Smooth muscle cell (in vitro differentiated cells): ENCODE measurements around the gene TRIO. TPM values are rescaled to one million over a fixed set of nuclear protein-coding genes. Genes with fewer than 3 reads are reported as not detected.

Experiments
- DNase-seq: peaks from one replicate; lab custom pipeline; 2025; ENCODE audit not compliant: unreplicated experiment; lab: John Stamatoyannopoulos, UW
- H2AFZ ChIP-seq: fragments of 200-600 bp; sonication (generic); 2 replicates; pipeline ENCODE4 v1.6.0; 2016; ENCODE audit warnings: antibody characterized with exemption, low read depth, mild to moderate bottlenecking
- H3F3A ChIP-seq: fragments of 200-600 bp; sonication (generic); 2 replicates; pipeline ENCODE4 v1.6.0; 2017; ENCODE audit warnings: antibody characterized with exemption, low read depth
- H3K27ac ChIP-seq: fragments of 200-600 bp; sonication (generic); 2 replicates; pipeline ENCODE4 v1.5.1; 2016; ENCODE audit warnings: low read depth, mild to moderate bottlenecking
- H3K27me3 ChIP-seq: fragments of 200-600 bp; sonication (generic); 2 replicates; pipeline ENCODE4 v1.6.1; 2016; ENCODE audit warnings: low read depth, mild to moderate bottlenecking
- H3K36me3 ChIP-seq: fragments of 200-600 bp; sonication (generic); 2 replicates; pipeline ENCODE4 v1.5.1; 2016; ENCODE audit warnings: low read depth
- H3K4me1 ChIP-seq: fragments of 200-600 bp; sonication (generic); 2 replicates; pipeline ENCODE4 v1.5.1; 2016; ENCODE audit warnings: low read depth
- H3K4me2 ChIP-seq: fragments of 200-600 bp; sonication (generic); 2 replicates; pipeline ENCODE4 v1.6.0; 2016; ENCODE audit warnings: mild to moderate bottlenecking
- H3K4me3 ChIP-seq: fragments of 200-600 bp; sonication (generic); 2 replicates; pipeline ENCODE4 v1.5.1; 2016; ENCODE audit warnings: mild to moderate bottlenecking
- H3K79me2 ChIP-seq: fragments of 200-600 bp; sonication (generic); 2 replicates; pipeline ENCODE4 v1.6.0; 2016; ENCODE audit warnings: low read depth, mild to moderate bottlenecking
- H3K9ac ChIP-seq: fragments of 200-600 bp; sonication (generic); 2 replicates; pipeline ENCODE4 v1.6.0; 2016; ENCODE audit warnings: low read depth
- H3K9me3 ChIP-seq: fragments of 200-600 bp; sonication (generic); replicated peaks from 2 replicates; pipeline ENCODE4 v1.5.1; 2016; ENCODE audit warnings: low read depth
- H4K20me1 ChIP-seq: fragments of 200-600 bp; sonication (generic); 2 replicates; pipeline ENCODE4 v1.6.0; 2016; ENCODE audit warnings: low read depth
- WGBS: methylation state at CpG from one replicate; pipeline ENCODE4 v1.1.7; 2016; ENCODE audit warnings: low lambda C conversion rate; 5-methylcytosine and 5-hydroxymethylcytosine counted together
- polyA plus RNA-seq: library from polyadenylated mRNA; unstranded; fragments of >200 nt; fragmentation: Nextera tagmentation; extraction: Ambion mirVana; gene quantifications from 2 replicates; pipeline ENCODE4 v1.2.1, GENCODE V29; 2016
- total RNA-seq: library from RNA; depleted of rRNA; stranded (reverse); fragments of >200 nt; gene quantifications from 2 replicates; pipeline ENCODE4 v1.2.3, GENCODE V29; 2014
- TF ChIP-seq, protein P1 (sequence below): fragments of 200-600 bp; sonication (generic); IDR thresholded peaks from 2 replicates; pipeline ENCODE4 v1.5.1; 2017; ENCODE audit warnings: borderline replicate concordance, mild to moderate bottlenecking, antibody characterized with exemption; ENCODE audit not compliant: insufficient read depth, poor library complexity, severe bottlenecking

TRIO gene
- total and polyA plus RNA-seq, 2 experiments from 2014 or later: 10.2 to 118 TPM

DNA sequence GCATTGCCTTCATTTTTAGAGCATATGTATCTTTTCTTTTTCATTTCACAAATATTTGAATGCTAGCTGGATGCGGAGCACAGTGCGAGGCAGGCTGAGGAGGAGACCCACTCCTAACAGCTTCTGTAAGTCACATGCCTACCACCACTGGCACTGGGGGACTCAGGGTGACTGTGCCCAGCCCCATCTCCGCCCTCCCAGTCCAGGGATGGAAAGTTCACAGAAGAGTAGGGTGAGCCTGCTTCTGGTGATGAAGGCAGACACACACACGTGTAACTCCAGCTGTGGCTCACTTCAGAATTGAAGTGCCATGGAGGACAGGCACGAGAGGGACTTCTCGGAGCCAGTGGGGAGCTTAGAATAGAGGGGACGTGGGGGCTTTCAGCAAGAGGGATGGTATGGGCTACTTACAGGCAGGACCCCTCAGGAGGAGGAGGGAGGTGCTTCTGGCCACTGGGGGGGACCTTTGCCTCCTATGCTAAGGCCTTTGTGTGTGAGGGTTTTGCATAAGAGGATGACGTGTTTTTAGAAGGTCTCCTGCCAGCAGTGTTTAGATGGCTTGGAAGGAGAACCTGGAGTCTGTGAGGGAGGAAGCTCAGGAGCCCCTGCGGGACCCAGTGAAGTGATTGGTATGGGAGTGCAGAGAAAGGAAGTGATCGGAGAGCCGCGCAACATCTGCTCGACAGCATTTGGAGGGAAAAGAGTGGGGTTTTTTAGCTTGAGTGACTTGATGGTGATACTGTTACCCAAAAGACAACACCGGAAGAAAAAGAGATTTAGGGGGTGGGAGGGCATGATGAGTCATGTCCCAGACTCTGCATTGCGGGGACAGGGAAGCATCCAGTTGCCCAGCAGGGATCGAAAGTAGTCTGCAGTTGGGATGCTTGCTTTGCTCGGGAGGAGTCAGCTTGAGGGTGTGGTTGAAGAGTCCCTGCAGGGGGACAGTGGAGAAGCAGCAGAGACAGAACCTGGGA is 274.9 kb downstream of the TRIO start:
- peaks cover 12% of the 10 kb centered on the region for H3K36me3 ChIP-seq
- peaks cover 80% of the 10 kb centered on the region for H4K20me1 ChIP-seq
- no peaks in the 10 kb centered on the region for H3K79me2 ChIP-seq
- TF ChIP-seq, protein P1, sequence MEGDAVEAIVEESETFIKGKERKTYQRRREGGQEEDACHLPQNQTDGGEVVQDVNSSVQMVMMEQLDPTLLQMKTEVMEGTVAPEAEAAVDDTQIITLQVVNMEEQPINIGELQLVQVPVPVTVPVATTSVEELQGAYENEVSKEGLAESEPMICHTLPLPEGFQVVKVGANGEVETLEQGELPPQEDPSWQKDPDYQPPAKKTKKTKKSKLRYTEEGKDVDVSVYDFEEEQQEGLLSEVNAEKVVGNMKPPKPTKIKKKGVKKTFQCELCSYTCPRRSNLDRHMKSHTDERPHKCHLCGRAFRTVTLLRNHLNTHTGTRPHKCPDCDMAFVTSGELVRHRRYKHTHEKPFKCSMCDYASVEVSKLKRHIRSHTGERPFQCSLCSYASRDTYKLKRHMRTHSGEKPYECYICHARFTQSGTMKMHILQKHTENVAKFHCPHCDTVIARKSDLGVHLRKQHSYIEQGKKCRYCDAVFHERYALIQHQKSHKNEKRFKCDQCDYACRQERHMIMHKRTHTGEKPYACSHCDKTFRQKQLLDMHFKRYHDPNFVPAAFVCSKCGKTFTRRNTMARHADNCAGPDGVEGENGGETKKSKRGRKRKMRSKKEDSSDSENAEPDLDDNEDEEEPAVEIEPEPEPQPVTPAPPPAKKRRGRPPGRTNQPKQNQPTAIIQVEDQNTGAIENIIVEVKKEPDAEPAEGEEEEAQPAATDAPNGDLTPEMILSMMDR: no peak
- H3K9ac ChIP-seq: peak overlapping the region; percentile 7
- WGBS: 58% methylated on average over 17 of the region's 17 CpGs
- peak overlapping the region; percentile 16 for H3K4me2 ChIP-seq
- peaks cover 28% of the 10 kb centered on the region for H3K4me1 ChIP-seq
- no peaks in the 10 kb centered on the region for H3K9me3 ChIP-seq
- H3K27me3 ChIP-seq: no peaks in the 10 kb centered on the region
- DNase-seq: no peak
- peaks cover 38% of the 10 kb centered on the region for H3F3A ChIP-seq
- H3K27ac ChIP-seq: peak overlapping the region; percentile 79
- H3K4me3 ChIP-seq: no peak overlapping the region
- H2AFZ ChIP-seq: no peak overlapping the region

GRCh38 chr5:14419686-14420085 is 276.5 kb downstream of the TRIO start:
- H3K9me3 ChIP-seq: no peaks in the 10 kb centered on the region
- peaks cover 8% of the 10 kb centered on the region for H3K36me3 ChIP-seq
- no peak overlapping the region for H3K4me3 ChIP-seq
- H3F3A ChIP-seq: peaks cover 35% of the 10 kb centered on the region
- H3K4me2 ChIP-seq: no peak overlapping the region
- TF ChIP-seq, protein P1: no peak
- H4K20me1 ChIP-seq: peaks cover 81% of the 10 kb centered on the region
- no peaks in the 10 kb centered on the region for H3K27me3 ChIP-seq
- peaks cover 28% of the 10 kb centered on the region for H3K4me1 ChIP-seq
- no peak overlapping the region for H2AFZ ChIP-seq
- no peak overlapping the region for H3K9ac ChIP-seq
- no peak overlapping the region for H3K27ac ChIP-seq
- H3K79me2 ChIP-seq: peaks cover 2% of the 10 kb centered on the region
- 96% methylated on average over 12 of the region's 12 CpGs for WGBS
- DNase-seq: no peak

- Histone ChIP-seq H4K20me1 (peaks cover 83% of the 10 kb centered on the region), H3K27me3 (no peaks in the 10 kb centered on the region), H3K27ac (no peak overlapping the region), H3K9ac (no peak overlapping the region), H3K79me2 (peaks cover 8% of the 10 kb centered on the region), H3K4me2 (no peak overlapping the region), H3F3A (peaks cover 31% of the 10 kb centered on the region), H3K36me3 (peaks cover 9% of the 10 kb centered on the region), H2AFZ (no peak overlapping the region), H3K4me1 (peaks cover 31% of the 10 kb centered on the region), H3K9me3 (no peaks in the 10 kb centered on the region), H3K4me3 (no peak overlapping the region)
- TF ChIP-seq, protein P1: no peak
- no peak for DNase-seq
- WGBS: 90% methylated on average over 7 of the region's 7 CpGs
These were observed 277.1 kb downstream of the TRIO start for GRCh38 chr5:14420101-14420811.
